GM19397 (cell line): ENCODE results near the gene SLC10A7.

ENCODE experiments used
- ATAC-seq: cut with Tn5 transposase; IDR thresholded peaks from one replicate; pipeline ENCODE4 v1.9.1; 2021; ENCODE audit warnings: mild to moderate bottlenecking, moderate library complexity; ENCODE audit not compliant: unreplicated experiment

Gene SLC10A7

DNA sequence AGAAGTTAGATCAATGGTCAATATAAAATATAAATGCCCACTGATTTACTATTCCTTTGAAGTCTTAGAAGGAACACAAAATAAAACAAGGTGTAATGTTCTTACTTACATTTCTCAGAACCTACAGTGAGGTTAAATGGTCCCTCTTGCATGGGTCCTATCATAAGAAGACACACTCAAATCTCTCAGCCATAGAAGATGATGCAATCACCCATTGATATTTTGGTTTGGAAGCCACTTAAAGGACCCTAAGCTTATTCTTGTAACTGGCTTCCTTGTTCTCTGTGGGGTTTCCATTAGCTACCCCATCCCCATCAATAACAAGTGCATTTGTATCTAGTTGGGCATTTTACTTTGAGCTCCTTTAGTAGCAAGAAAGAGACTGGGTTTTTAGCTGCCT lies 292.3 kb downstream of the SLC10A7 start:
- ATAC-seq = no peak

- ATAC-seq = no peak
Observed at GRCh38 chr4:146224326-146224966, 297.3 kb downstream of the SLC10A7 start.

- no peak for ATAC-seq
Observed at GRCh38 chr4:146222313-146222712, 299.4 kb downstream of the SLC10A7 start.

GRCh38 chr4:146214238-146214637 lies 307.5 kb downstream of the SLC10A7 start, which contains the start of gene REELD1:
TSS of gene REELD1 (plus strand) at chr4:146214538. CDS start at chr4:146216953, 2,415 bp downstream.
- no peak for ATAC-seq

DNA sequence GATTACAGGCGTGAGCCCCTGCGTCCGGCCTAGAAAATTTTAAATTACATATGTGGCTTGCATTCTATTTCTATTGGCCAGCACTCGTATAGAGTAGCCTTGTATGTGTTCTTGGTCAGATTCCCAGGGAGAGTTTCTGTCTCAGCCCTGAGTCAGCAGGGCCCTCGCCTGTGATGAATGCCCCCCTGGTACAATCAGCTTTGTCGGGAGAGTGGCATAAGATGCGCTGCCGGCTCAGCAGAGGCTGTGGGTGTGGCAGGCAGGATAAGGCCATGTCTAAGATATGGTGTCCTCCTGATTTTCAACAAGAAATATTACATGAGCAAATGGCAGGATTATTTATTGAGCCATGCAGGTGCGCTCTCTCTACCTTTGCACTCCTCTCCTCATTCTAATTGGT lies 309.0 kb downstream of the SLC10A7 start:
- ATAC-seq = no peak

GRCh38 chr4:146211440-146211839 lies 310.3 kb downstream of the SLC10A7 start:
- no peak for ATAC-seq

GRCh38 chr4:146210890-146211289 lies 310.9 kb downstream of the SLC10A7 start:
- no peak for ATAC-seq

DNA sequence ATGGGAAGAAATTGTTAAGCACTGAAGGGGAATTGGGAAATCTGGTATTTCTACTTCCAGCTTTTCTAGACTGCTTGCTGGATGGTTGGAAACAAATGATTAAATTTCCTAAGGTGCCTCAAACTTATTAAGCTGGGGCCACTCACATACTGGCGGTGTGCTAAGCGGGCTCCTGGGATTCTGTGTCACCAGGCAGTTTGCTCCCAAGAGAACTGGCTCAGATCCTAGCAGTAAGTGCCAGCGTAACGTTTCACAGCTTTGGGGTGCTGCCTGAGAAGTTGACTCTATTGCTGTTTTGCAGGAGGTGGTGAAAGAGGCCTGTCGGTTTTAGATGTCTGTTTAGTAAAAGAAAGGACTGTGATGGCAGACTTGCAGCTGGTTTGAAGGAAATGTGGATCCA lies 314.3 kb downstream of the SLC10A7 start:
- no peak for ATAC-seq
